G401 (cell line): ENCODE results near the gene STX12. TPM values are rescaled to one million over a fixed set of nuclear protein-coding genes. Genes with fewer than 3 reads are reported as not detected.
"Not testable (repeated sequence)": the region's sequence is repeated elsewhere in the genome, so short reads cannot be mapped to it uniquely, and the experiment has no call there.

ENCODE experiments used
- DNase-seq: peaks from one replicate; pipeline ENCODE4 v3.0.0-alpha.2; 2015; ENCODE audit warnings: low spot score
- in situ Hi-C: cut with HindIII; loops from 2 replicates; pipeline ENCODE4 v1.10.0; 2016; ENCODE audit warnings: low sequenced_read_pairs, mixed read lengths
- total RNA-seq: library from RNA; depleted of rRNA; stranded (reverse); fragments of >200 nt; shearing (Covaris generic); gene quantifications from 2 replicates; pipeline ENCODE4 v1.2.3, GENCODE V29; 2014

The STX12 gene
- total RNA-seq, 1 experiment from 2014 or later: 13.3 TPM

DNA sequence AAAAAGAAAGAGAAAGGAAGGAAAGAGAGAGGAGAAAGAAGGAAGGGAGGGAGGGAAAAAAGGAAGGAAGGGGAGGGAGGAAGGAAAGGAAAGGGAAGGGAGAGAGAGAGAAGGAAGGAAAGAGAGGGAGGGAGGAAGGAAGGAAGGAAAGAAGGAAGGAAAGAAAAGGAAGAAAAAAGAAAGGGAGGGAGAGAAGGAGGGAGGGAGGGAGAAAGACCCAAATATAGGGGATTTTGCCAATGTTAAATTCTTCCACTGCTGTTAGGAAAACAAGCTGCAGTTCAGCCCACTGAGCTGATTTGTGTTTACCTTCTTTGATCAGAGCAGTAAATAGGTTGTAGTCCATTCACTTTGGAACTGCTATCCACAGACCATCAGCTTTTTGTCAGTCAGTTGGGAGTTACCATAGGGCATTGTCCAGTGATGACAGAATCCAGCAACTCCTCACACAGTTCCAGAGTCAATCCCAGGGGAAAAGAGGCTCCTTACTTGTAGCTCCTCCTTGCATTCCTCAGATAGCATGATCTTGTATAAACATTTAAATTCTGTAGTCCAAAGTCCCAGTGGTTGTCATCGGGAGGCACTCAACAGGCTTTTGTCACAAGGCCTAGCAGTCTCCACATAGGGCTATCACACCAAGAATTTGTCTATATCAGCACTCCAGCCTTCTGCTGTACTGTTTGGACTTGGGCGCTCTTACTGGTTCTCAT lies 44.1 kb downstream of the STX12 start:
- no peak for DNase-seq
- in situ Hi-C loops: no loop called here

DNA sequence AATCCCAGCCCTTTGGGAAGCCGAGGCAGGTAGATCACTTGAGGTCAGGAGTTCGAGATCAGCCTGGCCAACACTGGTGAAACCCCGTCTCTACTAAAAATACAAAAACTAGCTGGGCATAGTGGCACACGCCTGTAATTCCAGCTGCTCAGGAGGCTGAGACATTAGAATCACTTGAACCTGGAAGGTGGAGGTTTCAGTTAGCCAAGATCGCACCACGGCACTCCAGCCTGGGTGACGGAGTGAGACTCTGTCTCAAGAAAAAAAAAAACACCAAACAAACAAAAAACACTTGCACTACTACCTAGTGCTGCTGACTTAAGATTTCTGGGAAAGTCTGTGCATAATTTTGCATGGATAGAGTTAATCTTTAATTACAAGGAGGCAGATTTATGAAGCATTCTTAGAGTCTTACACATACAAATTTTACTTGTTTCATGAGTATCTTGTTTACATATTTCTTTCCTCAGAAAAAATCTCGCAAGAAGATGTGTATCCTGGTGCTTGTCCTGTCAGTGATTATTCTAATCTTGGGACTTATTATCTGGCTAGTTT lies 48.8 kb downstream of the STX12 start:
- in situ Hi-C loops: no loop called here

DNA sequence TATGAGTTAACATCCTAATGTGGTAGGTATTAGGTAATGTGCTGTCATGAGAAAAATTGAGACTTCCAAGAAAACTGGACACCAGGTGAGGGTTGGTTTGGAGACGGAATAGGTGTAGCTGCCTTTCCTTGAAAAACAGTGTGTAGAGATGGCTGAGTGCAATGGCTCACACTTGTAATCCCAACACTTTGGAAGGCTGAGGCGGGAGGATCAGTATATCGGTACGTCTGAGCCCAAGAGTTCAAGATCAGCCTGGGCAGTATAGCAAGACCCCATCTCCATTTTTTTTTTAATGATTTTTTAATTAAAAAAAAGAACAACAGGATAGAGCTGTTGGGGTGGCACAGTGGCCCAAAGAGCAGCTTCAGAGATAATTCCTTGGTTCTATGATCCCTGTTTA lies 50.8 kb downstream of the STX12 start:
- DNase-seq: no peak
- in situ Hi-C loops: no loop called here

More for the DNA sequence above, 48.8 kb downstream of the STX12 start:
- DNase-seq: no peak

DNA sequence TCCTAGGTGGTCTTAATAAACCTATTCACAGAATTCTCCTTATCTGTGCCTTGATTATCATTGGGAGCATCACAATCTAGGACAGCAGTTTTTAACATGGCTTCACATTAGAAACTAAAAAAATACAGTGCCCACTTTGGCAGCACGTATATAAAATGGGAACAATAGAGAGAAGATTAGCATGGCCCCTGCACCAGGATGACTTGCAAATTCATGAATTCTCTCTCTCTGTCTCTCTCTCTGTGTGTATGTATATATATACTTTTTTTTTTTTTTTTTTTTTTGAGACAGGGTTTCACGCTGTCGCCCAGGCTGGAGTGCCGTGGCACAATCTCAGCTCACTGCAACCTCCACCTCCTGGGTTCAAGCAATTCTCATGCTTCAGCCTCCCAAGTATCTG lies 51.4 kb downstream of the STX12 start:
- DNase-seq: no peak
- in situ Hi-C loops: no loop called here

DNA sequence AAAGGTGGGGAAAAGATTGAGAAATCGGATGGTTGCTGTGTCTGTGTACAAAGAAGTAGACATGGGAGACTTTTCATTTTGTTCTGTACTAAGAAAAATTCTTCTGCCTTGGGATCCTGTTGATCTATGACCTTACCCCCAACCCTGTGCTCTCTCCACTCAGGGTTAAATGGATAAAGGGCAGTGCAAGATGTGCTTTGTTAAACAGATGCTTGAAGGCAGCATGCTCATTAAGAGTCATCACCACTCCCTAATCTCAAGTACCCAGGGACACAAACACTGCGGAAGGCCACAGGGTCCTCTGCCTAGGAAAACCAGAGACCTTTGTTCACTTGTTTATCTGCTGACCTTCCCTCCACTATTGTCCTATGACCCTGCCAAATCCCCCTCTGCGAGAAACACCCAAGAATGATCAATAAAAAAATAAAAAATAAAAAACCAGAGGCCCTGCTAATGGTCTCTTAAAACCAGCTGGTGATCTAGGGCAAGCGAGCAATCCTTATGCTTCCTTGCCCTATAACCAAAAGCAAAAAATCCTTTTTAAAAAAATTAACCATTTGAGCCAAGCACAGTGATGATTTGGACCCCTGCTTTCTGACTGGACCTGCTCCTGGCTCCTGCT lies 56.4 kb downstream of the STX12 start:
- in situ Hi-C loops, DNase-seq: not testable (repeated sequence)

DNA sequence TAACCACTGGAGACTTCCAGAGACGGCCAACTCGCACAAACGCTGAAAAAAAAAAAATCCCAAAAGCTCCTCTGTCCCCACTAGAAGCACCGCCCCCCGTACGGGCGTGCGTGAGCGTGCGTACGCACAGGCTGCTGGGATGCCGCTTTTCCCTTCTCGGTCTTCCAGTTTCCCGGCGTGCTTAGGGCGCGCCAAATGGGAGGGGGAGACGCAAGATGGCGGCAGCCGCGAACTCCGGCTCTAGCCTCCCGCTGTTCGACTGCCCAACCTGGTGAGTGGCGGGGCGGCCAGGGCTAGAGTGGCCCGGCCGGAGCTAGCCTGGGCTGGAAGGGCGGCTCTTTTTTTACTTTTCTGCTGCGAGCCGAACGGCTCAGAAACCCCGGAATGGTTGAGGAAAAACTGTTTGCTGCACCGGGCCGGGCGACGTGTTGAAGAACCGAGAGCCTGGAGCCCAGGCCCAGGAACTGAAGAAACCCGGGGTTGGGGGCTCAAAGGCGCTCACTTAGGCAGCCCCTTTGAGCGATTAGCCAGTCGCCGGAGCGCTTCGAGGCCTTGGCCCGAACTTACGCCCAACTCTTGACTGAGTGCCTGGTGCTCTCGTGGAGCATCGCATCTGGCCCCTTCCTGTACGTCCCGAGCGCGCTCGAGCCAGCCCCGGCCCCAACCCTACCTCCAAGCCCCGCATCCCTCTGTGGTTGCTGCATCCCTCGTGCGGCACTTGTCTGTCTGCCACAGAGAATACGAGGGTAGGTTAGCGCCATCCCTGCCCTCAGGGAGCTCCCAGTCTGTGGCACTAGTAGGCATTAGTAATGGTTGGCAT lies 57.8 kb downstream of the STX12 start, which contains the start of gene PPP1R8:
TSS of gene PPP1R8 (plus strand) at position 162 of the 820 bp plus-strand sequence. CDS start at position 216, 54 bp downstream.
- peak; percentile 97 for DNase-seq
- in situ Hi-C loops: no loop called here

DNA sequence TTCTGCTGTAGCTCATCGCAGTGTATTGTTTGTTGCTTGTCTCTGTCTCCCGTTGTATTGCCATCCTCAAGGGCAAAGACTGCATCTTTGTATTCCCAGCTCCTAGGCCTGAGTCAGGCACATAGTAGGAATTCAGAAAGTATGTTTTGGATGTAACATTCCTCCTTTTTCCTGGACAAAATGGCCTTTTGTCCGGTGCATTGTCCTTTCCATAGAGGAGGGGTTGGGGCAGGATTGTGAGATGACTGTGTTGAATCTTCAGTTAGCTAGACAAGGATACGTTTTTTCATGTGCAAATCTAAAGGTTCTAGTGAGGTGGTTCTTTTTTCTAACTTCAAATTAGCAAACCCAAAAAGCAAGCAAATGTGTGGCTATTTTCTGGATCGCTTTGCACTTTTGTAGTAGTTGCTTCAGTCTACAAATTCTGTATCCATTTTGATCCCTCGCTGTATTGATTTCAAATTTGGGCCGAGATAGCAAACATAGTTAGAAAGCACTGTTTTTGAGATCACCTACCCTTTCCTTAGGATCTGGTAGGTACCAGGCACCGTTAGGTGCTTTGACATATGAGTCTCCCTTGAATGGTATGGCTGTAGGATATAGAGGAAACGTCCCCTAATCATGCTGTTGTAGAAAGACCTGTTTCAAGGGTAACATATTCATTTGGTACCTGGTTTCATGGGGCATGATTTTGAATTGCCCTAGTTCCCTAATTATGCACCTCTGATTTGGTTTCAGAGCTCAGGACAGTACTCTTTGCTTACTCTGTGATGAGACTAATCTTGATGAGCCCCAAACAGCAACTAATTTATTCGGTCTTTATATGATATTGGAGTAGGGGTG lies 58.8 kb downstream of the STX12 start:
- no peak for DNase-seq
- in situ Hi-C loops: no loop called here

DNA sequence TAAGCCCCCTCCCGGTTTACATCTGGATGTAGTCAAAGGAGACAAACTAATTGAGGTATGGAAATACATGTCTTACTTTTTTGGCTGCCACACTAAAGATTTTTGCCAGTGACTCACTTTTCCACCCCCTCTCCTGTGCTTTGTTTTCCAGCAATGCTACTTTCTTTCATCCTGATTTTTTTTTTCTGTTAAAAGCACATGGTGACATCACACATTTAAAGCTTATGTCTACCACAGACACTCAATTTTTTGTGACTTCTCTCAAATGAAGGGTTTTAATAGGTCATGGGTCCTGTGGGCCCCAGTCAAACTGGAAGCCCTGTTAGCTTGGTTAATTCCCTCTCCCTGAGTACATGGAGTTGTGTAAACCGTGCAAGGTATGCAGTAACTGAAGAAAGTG lies 59.7 kb downstream of the STX12 start:
- in situ Hi-C loops: no loop called here
- no peak for DNase-seq

DNA sequence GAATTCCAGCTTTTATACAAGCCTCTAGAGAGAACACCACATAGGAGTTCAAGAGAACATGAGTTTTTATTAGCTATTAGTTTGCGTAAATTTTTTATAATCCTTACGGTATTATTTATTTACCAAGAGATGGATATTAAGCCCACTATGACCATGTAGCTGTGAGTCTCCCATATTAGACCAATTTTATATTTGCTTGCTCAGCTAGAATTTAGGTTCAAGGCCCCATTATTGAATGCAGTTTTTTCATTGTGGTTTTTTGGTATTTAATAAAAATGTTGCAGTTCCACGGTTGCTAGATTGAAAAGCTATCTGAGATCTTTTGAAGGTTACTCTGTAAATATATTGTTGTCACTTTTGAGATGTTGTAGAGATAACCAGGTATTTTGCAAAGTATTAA lies 60.5 kb downstream of the STX12 start:
- no peak for DNase-seq
- in situ Hi-C loops: no loop called here

DNA sequence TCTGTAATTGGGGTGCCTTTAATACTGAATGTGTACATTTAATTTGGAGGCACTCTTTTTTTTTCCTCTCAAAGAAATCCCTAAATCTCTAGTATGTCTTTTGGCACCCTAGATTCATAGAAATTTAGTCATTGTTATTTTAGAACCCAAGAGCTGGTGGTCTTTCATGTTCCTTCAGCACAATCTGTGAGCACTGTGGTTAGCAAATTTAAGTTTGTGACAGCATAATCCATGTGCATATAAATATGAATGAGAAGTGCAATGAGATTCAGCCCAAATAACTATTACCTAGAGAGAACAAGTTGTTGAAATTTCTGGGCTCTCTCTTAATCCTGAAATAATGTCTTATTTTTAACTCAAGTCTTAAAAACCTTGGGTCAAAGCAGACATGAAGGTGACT lies 62.0 kb downstream of the STX12 start:
- DNase-seq: no peak
- in situ Hi-C loops: no loop called here

DNA sequence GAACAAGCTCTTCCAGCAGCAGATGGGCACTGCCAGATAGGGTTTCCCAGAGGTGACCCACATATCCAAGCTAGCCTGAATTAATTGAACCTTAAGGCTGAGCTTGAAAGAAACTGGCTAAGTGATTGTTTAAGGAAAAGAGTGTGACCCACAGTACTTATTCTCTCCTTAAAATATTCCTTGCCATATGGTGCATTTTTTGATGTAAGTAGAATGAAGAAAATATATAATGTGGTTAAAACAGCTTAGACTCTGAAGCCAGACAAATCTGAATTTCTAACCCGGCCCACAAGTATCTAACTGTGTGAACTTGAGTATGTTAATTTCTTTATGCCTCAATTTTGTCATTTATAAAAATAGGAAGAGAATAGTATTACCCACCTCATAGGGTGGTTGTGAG lies 62.5 kb downstream of the STX12 start:
- DNase-seq: no peak
- in situ Hi-C loops: no loop called here

DNA sequence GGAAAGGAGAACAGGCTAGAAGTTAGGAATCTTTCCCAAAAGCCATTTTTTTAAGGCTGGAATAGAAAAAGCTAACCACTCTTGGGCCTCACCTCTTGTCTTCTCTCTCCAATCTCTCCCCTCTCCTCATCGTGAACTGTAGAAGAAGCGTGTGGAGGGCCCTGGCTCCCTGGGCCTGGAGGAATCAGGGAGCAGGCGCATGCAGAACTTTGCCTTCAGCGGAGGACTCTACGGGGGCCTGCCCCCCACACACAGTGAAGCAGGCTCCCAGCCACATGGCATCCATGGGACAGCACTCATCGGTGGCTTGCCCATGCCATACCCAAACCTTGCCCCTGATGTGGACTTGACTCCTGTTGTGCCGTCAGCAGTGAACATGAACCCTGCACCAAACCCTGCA lies 76.9 kb downstream of the STX12 start:
- in situ Hi-C loops: no loop called here
- DNase-seq: no peak

DNA sequence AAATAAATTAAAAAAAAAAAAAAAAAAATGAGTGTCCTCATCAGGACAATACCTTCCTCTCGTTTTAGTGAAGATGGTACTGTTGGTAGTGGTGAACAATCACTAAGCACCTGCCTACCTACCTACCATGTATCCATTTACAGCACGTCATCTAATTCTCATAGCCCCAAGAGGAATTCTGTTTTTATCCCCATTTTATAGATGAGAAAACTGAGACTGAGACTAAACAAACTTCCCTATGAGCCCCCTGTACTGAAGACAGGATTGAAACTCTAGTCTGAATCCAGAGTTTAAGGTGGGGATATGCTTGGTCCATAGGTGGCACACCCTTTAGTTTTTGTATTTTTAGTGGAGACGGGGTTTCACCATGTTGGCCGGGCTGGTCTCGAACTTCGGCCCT lies 82.1 kb downstream of the STX12 start:
- in situ Hi-C loops: no loop called here
- DNase-seq: no peak

DNA sequence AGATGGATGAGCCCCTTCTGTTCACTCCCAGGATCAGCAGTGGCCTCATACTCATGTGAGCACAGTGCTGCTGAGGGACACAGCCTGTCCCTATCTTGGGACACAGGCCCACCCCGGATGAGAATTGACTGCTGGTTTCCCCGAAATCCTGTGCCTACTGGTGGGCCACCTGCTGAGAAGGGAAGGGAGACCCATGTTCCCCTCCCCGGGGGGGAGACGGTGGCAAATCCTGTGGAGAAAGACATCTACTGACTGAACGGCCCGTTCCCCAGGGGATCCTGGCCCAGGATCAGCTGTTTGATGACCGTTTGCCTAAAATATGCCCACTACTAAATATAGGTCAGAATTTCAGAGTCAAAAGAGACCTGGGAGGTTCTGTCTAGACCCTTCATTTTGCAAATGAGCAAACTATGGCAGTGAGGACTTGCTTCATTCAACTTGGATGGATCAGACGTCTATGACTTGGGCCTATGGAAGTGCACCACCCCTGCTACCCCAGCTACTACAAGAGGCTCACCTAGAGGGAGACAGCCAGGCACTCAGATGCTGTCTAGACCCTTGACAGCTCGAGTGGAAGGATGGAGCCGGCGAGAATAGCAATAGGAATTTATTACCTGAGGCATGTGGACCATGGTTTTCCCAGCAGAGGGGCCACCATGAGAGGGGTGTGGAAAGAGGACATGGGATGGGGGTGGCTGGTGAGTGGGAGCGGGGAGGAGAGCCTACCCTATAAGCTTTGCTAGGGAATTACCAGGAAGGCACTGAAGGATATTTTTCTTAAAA lies 83.7 kb downstream of the STX12 start:
- in situ Hi-C loops: no loop called here
- DNase-seq: no peak

DNA sequence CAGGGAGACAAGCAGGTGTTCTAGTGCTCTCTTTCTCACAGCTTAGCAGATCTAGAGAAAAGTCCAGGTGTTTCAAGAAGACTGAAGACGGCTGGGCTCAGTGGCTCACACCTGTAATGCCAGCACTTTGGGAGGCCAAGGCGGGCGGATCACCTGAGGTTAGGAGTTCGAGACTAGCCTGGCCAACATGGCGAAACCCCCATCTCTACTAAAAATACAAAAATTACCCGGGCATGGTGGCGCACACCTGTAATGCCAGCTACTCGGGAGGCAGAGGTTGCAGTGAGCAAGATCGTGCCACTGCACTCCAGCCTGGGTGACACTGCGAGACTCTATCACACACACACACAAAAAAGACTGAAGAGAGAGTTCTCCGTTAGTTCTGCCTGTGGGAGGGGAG lies 84.5 kb downstream of the STX12 start:
- DNase-seq, in situ Hi-C loops: not testable (repeated sequence)

DNA sequence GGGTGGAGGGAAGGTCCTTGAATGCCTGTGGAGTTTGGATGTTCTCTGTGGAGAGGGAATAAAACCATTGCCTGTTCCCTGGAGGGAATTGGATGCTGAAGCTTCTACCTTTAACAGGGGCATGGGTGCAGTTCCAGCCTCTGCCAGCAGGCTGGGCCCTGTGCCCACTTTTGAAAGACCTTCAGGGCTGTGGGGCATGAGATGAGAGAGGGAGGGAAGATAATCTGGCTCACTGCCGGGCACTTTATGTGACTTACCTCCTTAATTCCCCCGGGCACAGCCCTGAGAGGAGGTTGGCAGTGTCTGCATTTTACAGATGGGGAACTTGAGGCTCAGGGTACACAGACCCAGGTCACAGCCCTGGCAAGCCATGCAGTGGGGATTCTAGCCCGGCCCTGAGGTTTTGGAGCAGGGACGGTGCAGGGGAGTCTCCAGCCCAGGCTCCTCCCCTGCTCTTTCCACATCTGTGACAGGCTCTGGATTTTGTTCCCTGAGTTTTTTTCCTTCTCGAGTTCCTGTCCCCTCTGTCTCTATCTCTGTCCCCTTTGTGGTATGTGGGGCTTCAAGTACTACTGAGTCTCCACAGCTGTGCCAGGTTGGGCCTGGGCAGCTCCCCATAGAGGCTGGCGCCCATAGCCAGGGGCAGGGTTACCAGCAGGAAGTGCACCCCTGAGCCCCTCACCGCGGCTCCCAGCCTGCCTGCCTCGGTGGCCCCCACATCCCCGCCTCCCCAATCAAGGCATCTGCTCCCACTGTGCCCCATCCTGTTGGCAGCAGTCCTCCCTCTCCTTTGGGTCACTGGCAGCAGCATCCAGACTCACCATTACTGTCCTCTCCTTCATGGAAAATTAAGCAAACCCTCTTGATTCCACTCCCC lies 85.3 kb downstream of the STX12 start:
- in situ Hi-C loops: no loop called here

DNA sequence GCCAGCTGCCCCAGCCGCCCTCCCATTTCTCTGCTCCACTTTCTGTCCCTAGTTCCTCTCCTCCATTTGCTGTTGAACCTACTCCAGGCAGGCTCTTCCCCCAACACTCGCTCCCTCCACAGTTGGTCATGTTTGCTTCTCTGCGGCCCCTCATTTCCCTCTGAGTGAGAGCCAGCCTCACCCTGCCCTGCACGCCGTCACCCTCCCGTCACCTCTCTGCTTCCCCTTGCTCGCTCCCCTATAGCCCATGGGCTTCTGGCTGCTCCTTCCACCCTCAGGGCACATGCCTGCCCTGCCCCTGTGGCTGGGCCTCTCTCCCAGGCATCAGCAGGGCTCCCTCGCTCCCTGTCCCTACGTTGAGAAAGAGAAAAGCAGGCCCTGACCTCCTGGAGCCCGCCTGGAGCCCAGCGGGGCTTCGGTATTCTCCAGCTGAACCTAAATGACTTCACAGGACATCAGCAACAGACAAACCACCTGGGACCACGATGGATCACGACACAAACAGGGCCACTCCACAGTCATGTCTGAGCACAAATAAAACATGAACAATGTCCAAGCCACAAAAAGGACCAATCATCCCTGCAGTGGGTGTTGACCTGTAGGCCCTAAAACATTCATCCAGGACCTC lies 86.0 kb downstream of the STX12 start:
- DNase-seq: no peak

More for the DNA sequence above, 85.3 kb downstream of the STX12 start:
- peak; percentile 72 for DNase-seq

More for the DNA sequence above, 86.0 kb downstream of the STX12 start:
- in situ Hi-C loops: no loop called here
